UCSD-AML1 (cell line): ENCODE results near the gene NGDN.
A peak's percentile ranks its signal among the peaks of the same experiment; 100 is the strongest.

ENCODE experiments used
- DNase-seq: peaks from one replicate; lab custom pipeline; 2025; ENCODE audit not compliant: unreplicated experiment; lab: John Stamatoyannopoulos, UW

The NGDN gene

GRCh38 chr14:23468704-23469126 is 788 bp upstream of the NGDN start:
- no peak for DNase-seq

GRCh38 chr14:23469906-23470403 is 452 bp downstream of the NGDN start:
- DNase-seq = no peak

GRCh38 chr14:23470947-23471346 is 1.4 kb downstream of the NGDN start:
- no peak for DNase-seq

- DNase-seq = peak; percentile 24
Observed at GRCh38 chr14:23478109-23478759, 8.7 kb downstream of the NGDN start.

- DNase-seq = no peak
Observed at GRCh38 chr14:23481362-23481970, 12.0 kb downstream of the NGDN start.

GRCh38 chr14:23481979-23482822 is 12.7 kb downstream of the NGDN start:
- DNase-seq = no peak

GRCh38 chr14:23482823-23483148 is 13.3 kb downstream of the NGDN start:
- DNase-seq = no peak

GRCh38 chr14:23483236-23483854 is 13.8 kb downstream of the NGDN start:
- peak; percentile 33 for DNase-seq

GRCh38 chr14:23485326-23485725 is 15.8 kb downstream of the NGDN start:
- DNase-seq = no peak

GRCh38 chr14:23486036-23486435 is 16.5 kb downstream of the NGDN start:
- no peak for DNase-seq

- no peak for DNase-seq
Observed at GRCh38 chr14:23487216-23487615, 17.7 kb downstream of the NGDN start.

- no peak for DNase-seq
Observed at GRCh38 chr14:23492618-23493272, 23.2 kb downstream of the NGDN start.

- no peak for DNase-seq
Observed at GRCh38 chr14:23494223-23494622, 24.7 kb downstream of the NGDN start.

- peak; percentile 32 for DNase-seq
Observed at GRCh38 chr14:23512156-23512555, 42.7 kb downstream of the NGDN start.

- no peak for DNase-seq
Observed at GRCh38 chr14:23513005-23513817, 43.7 kb downstream of the NGDN start.

GRCh38 chr14:23513818-23514643 is 44.5 kb downstream of the NGDN start:
- DNase-seq = no peak

GRCh38 chr14:23514644-23514957 is 45.1 kb downstream of the NGDN start:
- no peak for DNase-seq

- no peak for DNase-seq
Observed at GRCh38 chr14:23517650-23518326, 48.3 kb downstream of the NGDN start.

- DNase-seq = no peak
Observed at GRCh38 chr14:23518709-23519108, 49.2 kb downstream of the NGDN start.
